ENCODE results near the gene CASP1.
A peak's percentile ranks its signal among the peaks of the same experiment; 100 is the strongest.
"Not testable (repeated sequence)": the region's sequence is repeated elsewhere in the genome, so short reads cannot be mapped to it uniquely, and the experiment has no call there.

Gene CASP1

GRCh38 chr11:105042178-105042577 is 7.2 kb upstream of the CASP1 start:
- no peak overlapping the region for H3K4me3 ChIP-seq (IDR thresholded peaks at IDR 0.05; ENCODE audit: insufficient read depth, low read depth, low read length)
- H2AFZ ChIP-seq (ENCODE audit: low read depth): no peak overlapping the region
- H3K79me2 ChIP-seq (ENCODE audit: insufficient read depth, low read depth): no peaks in the 10 kb centered on the region
- no peaks in the 10 kb centered on the region for H4K20me1 ChIP-seq (ENCODE audit: insufficient read depth)
- H3K9ac ChIP-seq: no peak overlapping the region
- peaks cover 5% of the 10 kb centered on the region for H3K4me1 ChIP-seq (ENCODE audit: low read depth, poor library complexity, severe bottlenecking)
- H3K27ac ChIP-seq: no peak overlapping the region
- TF ChIP-seq CTCF (conservative IDR thresholded peaks at IDR 0.05; ENCODE audit: low read depth, low read length): no peak
- H3K36me3 ChIP-seq (ENCODE audit: insufficient read depth): no peaks in the 10 kb centered on the region
- no peak overlapping the region for H3K4me2 ChIP-seq
- no peaks in the 10 kb centered on the region for H3K27me3 ChIP-seq (ENCODE audit: insufficient read depth, low read depth)

- TF ChIP-seq CTCF (conservative IDR thresholded peaks at IDR 0.05; ENCODE audit: low read depth, low read length): no peak
- Histone ChIP-seq H3K4me3 (IDR thresholded peaks at IDR 0.05; ENCODE audit: insufficient read depth, low read depth, low read length) (no peak overlapping the region), H4K20me1 (ENCODE audit: insufficient read depth) (no peaks in the 10 kb centered on the region), H3K27ac (no peak overlapping the region), H3K27me3 (ENCODE audit: insufficient read depth, low read depth) (no peaks in the 10 kb centered on the region), H3K9ac (no peak overlapping the region), H3K4me1 (ENCODE audit: low read depth, poor library complexity, severe bottlenecking) (peaks cover 4% of the 10 kb centered on the region), H3K4me2 (no peak overlapping the region), H2AFZ (ENCODE audit: low read depth) (no peak overlapping the region), H3K36me3 (ENCODE audit: insufficient read depth) (no peaks in the 10 kb centered on the region), H3K79me2 (ENCODE audit: insufficient read depth, low read depth) (no peaks in the 10 kb centered on the region)
Observed at GRCh38 chr11:105040703-105041102, 5.8 kb upstream of the CASP1 start.

- H3K79me2 ChIP-seq (ENCODE audit: insufficient read depth, low read depth); H3K36me3 ChIP-seq (ENCODE audit: insufficient read depth); H3K4me3 ChIP-seq (IDR thresholded peaks at IDR 0.05; ENCODE audit: insufficient read depth, low read depth, low read length); H3K27me3 ChIP-seq (ENCODE audit: insufficient read depth, low read depth); H4K20me1 ChIP-seq (ENCODE audit: insufficient read depth); H3K4me1 ChIP-seq (ENCODE audit: low read depth, poor library complexity, severe bottlenecking): not testable (repeated sequence)
- Histone ChIP-seq H3K9ac (peak overlapping the region; percentile 57; the same call in 1 of the 2 replicates), H3K4me2 (peak overlapping the region; percentile 43; the same call in 1 of the 2 replicates), H3K27ac (peak overlapping the region; percentile 29; the same call in 1 of the 2 replicates), H2AFZ (ENCODE audit: low read depth) (peak overlapping the region; percentile 58)
Observed at GRCh38 chr11:105034388-105034787, 556 bp downstream of the CASP1 start.

GRCh38 chr11:105033781-105034180 is 1.2 kb downstream of the CASP1 start:
- no peak for TF ChIP-seq CTCF (conservative IDR thresholded peaks at IDR 0.05; ENCODE audit: low read depth, low read length)
- Histone ChIP-seq H3K79me2 (ENCODE audit: insufficient read depth, low read depth) (no peaks in the 10 kb centered on the region), H3K36me3 (ENCODE audit: insufficient read depth) (no peaks in the 10 kb centered on the region), H3K9ac (no peak overlapping the region), H3K27me3 (ENCODE audit: insufficient read depth, low read depth) (no peaks in the 10 kb centered on the region), H3K4me3 (IDR thresholded peaks at IDR 0.05; ENCODE audit: insufficient read depth, low read depth, low read length) (no peak overlapping the region), H3K4me2 (no peak overlapping the region), H3K4me1 (ENCODE audit: low read depth, poor library complexity, severe bottlenecking) (no peaks in the 10 kb centered on the region), H2AFZ (ENCODE audit: low read depth) (no peak overlapping the region), H4K20me1 (ENCODE audit: insufficient read depth) (no peaks in the 10 kb centered on the region), H3K27ac (no peak overlapping the region)

GRCh38 chr11:105033343-105033742 is 1.6 kb downstream of the CASP1 start:
- H3K4me1 ChIP-seq (ENCODE audit: low read depth, poor library complexity, severe bottlenecking): no peaks in the 10 kb centered on the region
- H3K9ac ChIP-seq: no peak overlapping the region
- no peak overlapping the region for H2AFZ ChIP-seq (ENCODE audit: low read depth)
- H4K20me1 ChIP-seq (ENCODE audit: insufficient read depth): no peaks in the 10 kb centered on the region
- no peak overlapping the region for H3K27ac ChIP-seq
- no peaks in the 10 kb centered on the region for H3K36me3 ChIP-seq (ENCODE audit: insufficient read depth)
- H3K4me3 ChIP-seq (IDR thresholded peaks at IDR 0.05; ENCODE audit: insufficient read depth, low read depth, low read length): no peak overlapping the region
- no peaks in the 10 kb centered on the region for H3K79me2 ChIP-seq (ENCODE audit: insufficient read depth, low read depth)
- H3K27me3 ChIP-seq (ENCODE audit: insufficient read depth, low read depth): no peaks in the 10 kb centered on the region
- no peak for TF ChIP-seq CTCF (conservative IDR thresholded peaks at IDR 0.05; ENCODE audit: low read depth, low read length)
- no peak overlapping the region for H3K4me2 ChIP-seq
